Activated CD4-positive, alpha-beta T cell treated with anti-CD3 and anti-CD28 coated beads for 48 hours (primary cell): ENCODE measurements around the gene EXD3.

Experiments used
- DNase-seq: peaks from one replicate; pipeline ENCODE4 v3.0.0-alpha.2; 2020

Gene EXD3

DNA sequence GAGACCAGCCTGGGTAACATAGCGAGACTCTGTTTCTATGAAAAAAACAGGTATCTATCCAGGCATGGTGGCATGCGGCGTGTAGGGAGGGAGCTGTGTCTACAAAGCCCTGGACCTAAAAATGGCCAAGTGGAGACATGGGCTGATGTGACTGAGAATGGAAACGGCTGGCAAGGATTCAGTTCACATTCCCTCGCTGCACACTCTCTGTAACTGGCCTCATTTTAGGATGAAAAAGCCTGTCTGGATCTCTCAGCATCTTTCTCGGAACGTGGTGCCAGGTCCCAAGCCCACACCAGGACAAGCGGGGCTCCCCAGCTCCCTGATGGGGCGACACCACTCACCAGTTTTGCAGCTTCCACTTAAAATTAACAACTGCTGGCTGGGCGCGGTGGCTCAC lies 13.4 kb downstream of the EXD3 start:
- no peak for DNase-seq

DNA sequence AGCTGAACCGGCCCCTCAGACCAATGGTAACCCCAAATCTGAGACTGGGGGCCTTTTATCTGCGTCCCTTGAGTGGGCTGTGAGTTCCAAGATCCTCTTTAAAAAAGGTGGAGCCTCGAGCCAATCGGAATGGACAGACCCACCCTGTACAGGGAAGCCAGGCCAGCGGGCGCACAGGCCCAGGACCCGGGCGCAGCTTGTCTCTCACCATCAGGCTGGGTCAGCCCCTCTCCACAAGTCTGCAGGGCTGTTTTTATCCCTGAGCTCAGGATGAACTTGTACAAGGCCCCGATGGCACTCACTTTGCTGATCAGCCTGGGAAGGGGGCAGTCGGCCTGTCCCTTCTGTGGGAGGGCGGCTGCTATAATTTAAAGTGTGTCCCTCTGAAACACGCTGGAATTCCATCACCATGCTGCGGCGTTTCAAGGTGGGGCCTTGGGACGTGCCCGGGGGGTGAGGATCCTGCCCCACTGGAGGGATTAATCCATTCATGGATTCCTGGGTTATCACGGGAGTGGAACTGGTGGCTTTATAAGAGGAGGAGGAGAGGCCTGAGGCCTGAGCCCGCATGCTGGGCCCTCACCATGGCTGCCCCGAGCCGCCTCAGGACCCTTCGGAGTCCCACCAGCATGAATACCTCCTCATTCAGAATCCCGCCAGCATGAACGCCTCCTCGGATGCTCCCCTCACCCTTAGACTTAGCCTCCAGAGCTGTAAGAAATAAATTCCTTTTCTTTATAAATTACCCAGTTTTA lies 14.1 kb downstream of the EXD3 start:
- no peak for DNase-seq

DNA sequence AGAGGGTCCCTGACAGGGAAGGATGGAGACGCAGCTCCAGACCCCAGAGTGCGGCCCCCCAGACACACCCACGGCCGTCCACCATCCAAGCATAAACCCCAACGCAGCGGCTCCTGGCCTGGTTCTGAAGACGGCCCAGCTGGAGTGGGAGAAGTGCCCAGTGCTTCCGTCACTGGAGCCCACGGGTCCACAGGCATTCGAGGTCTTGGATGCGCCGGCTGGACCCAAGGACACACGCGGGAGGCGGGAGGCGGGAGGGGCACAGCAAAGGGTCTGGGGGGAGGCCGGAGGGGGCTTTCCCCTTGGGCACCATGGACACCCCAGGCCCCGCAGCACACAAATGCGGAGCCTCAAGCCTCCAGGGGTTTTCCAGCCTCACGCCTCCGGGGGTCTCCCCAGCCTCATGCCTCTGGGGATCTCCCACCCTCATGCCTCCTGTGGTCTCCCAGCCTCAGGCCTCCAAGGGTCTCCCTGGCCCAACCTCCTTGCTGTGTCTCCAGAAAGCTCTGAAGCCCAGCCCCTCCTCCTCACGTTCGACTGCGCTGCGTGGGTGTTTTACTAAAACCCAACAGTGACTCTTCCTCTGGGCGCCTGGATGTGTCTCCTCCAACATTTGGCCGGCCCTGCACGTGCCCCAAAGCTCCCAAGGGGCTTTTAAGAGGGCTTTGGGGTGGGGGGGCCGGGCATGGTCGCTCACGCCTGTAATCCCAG lies 15.2 kb downstream of the EXD3 start:
- DNase-seq = no peak

DNA sequence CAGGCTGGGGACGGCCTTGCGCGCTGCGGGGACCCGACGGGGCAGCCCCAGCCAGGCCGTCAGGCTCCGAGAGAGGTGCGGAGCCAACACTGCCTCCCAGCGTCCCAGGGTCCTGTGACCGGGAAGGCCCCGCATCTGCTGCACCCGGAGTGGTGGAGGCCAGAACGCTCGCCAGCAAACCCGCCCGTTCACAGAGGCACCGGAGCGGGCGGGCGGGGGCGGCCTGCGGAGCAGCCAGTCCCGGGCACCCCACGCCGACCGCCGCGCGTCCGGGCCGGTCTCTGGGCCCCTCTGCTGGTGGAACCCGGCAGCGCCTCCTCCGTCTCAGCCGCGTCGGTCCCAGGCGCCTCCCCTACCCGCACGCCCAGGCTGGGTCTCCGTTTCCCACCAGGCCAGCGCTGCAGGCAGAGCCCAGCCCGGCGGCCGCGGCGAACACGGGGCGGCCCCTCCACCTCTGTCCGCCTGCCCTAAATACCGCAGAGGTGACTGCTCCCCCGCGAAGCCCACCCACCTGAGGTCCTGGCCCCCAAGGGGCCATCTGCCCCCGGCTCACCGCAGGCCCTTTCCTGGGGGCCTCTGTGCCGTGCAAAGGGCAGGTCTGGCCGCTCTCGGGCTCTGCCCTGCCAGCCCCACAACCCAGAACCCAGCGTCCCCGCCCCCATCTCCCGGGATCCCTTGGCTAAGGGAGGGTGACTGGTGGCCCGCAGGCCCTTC lies 15.9 kb downstream of the EXD3 start:
- peak; percentile 81 for DNase-seq

DNA sequence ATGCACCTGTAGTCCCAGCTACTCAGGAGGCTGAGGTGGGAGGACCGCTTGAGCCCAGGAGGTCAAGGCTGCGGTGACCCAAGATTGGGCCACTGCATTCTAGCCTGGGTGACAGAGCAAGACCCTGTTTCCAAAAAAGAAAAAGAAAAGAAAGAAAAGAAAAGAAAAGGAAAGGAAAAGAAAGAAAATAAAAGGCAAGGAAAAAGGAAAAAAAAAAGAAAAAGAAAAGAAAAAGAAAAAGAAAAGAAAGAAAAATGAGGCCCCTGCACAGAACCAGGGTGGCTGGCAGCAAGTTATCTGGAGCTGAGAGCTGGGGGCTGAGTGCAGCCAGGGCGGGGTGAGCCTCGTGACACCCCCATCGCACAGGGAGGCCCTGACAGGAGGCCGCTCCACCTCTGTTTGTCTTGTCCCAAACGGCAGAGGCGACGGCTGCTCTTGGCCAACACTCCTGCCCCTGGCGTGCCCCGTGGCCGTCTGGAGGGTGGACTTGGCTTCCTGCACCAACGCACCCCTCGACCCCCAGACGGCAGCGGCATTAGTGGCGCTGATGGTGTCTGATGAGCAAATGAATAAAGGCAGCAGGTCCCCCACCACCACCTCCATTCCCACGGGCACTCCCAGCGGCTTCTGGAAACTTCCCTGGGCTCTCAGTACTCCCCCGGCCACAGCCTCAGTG lies 16.7 kb downstream of the EXD3 start:
- no peak for DNase-seq

DNA sequence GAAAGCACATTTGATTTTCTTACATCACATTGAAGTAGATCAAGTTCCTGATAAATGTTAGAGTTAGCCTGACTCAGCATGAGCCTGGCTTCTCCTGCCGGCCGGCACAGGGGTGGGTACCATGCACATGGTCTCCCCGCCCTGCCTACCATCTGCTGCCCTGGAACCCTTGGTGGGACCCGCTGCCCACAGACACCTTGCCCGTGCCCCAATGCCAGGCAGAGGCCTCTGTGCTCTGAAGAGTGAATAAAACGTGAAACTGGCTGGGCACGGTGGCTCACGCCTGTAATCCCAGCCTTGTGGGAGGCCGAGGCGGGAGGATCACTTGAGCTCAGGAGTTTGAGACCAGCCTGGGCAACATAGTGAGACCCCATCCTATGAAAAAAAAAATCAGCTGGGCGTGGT lies 17.3 kb downstream of the EXD3 start:
- no peak for DNase-seq

DNA sequence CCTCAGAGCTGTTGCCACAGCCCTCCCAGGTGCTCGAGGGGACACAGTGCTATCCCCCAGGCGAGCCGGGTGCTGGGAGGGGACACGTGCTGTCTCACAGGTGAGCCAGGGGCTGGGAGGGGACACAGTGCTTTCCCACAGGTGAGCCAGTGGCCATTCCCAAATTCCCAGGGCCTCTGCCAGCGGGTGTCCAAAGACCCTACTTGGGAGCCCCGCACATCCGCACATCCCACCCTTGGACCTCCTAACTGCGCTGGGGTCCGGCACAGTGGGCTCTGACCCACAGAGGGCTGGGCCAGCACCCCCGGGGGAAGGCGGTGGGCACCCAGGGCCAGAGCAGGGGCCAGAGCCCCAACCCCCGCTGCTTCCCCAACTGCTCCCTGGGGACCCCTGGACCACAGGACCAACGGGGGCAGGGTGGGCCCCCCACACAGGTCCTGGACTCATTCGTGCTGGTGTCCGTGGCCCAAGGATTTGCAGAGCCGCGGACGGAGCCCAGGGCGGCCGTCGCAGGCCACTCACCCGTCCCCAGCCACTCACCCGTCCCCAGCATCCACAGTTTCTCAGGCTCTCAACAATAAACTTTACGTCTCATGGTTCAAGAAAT lies 17.9 kb downstream of the EXD3 start:
- DNase-seq = no peak

DNA sequence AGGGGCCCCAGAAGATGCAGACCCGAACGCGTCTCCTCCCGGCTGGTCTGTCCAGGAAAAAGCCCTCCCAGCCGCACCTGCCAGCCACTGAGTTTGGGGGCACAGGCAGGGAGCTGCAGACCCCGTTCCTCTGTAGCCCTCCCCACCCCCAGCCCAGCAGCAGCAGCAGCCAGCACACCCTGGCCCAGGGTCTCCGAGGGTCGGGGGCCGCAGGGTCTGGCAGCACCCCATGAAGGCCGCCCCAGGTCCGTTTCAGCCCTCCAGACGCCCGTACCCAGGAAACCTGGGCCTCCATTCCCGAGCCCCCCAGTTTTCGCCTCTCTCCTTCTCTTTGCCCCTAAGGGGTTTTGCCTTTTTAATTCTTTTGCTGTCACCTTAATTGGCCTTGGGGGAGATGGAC lies 19.7 kb downstream of the EXD3 start:
- DNase-seq = no peak

DNA sequence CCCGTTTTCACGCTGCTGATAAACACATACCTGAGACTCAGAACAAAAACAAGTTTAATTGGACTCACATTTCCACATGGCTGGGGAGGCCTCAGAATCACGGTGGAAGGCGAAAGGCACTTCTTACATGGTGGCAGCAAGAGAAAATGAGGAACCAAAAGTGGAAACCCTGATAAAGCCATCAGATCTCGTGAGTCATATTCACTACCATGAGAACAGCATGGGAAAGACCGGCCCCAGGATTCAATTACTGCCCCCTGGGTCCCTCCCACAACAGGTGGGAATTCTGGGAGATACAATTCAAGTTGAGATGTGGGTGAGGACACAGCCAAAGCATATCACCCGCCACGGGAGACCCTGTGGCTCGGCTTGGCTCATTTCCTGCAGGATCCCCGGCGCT lies 20.2 kb downstream of the EXD3 start:
- DNase-seq = no peak

DNA sequence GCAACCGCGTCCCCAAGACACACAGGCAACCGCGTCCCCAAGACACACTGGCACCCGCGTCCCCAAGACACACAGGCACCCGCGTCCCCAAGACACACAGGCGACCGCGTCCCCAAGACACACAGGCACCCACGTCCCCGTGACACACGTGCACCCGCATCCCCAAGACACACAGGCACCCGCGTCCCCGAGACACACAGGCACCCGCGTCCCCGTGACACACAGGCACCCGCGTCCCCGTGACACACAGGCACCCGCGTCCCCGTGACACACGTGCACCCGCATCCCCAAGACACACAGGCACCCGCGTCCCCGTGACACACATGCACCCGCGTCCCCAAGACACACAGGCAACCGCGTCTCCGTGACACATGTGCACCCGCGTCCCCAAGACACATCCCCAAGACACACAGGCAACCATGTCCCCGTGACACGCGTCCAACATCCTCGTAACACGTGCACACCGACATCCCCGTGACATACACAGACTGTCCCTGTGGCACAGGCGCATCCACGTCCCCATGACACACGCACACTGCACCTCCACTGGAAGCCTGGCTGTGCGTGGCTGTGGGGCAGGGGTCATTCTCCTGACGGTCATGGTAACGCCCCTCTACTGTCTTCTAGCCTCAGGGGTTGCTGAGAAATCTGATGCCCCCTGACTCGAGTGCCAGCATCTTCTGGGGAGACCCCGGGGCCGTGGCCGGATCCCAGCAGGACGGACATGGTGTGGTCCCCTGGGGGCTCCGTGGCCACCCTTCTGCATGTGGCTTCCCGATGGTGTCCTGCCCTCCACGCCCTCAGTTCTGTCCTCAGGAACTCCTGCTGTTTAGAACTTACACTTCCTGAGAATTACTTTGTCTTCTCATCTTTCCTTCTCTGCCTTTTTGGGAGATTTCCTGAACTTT lies 24.1 kb downstream of the EXD3 start:
- no peak for DNase-seq

DNA sequence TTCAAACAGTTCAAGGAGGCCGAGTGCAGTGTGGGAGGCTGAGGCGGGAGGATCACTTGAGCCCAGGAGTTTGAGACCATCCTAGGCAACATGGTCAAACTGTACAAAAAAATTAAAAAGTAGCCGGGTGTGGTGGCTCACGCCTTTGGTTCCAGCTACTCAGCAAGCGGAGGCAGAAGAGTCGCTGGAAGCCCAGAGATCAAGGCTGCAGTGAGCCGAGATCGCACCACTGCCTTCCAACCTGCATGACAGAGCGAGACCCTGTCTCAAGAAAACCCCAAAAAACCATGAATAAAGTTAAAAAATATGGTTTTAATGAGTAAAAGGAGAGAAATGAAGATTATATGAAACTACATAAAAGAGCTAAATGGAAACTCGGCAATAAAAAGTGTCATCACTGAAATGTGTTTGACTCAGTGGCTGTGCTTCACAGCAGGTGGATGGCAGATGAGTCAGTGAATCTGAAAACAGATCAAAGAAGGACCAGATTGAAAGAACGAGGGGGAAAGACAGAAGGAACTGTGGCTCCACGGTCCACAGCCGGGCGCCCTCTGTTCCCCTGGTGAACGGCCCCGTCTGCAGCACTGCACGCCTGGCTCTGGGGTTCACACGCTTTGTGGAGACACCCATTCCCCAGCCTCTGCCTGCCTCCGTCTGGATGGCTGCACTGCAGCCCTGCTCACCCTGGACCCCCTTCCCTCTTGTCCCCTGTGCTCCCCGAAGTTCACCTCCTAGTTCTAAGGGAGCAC lies 25.1 kb downstream of the EXD3 start:
- DNase-seq = peak; percentile 69

DNA sequence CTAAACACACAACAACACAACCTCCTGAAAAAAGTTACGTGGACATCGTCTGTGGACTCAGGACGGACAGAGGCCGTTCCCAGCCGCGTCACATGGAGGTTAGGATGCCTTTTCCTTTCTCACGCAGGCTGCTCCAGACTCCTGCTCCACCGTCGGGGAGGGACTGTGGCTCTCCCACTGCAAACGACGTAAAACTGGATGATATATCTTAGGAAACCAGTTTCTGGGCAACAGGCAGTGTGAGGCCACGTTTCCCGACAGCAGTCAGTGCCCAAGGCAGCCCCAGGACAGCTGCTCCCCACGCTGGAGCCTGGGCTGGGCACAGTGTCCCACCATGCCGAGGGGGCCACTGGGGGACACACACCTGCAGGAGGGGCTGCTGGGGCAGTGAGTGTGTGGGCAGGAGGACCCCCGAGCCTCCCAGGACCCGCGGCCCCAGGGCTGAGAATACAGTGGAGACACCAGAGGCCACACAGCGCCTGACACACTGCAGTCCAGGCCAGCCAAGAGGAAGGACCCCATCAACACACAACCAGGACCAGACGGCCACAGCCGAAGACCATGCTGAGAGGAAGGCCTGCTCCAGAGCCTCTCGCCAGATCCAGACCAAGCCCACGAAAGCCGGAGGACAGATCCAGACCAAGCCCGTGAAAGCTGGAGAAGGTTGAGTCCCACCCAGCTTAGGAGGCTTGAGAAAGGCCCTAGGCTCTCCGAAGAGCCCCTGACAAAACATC lies 26.2 kb downstream of the EXD3 start:
- no peak for DNase-seq

DNA sequence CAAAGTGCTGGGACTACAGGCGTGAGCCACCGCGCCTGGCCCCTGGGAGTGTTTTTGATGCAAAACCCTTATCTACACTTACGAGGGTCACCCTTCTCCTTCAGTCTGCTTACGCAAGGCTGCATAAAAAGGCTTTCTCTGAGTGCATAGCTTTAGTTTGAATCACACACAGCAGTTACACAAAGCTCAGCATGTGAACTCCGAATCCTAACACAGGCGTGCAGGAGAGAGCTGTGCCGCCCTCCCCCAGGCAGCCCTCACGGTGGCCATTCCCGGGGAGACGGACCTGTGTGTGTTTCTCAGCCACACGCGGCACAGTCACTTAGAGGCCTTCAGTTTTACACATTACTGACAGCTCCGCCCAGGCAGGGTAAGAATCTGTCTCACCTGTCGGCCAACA lies 26.7 kb downstream of the EXD3 start:
- no peak for DNase-seq

DNA sequence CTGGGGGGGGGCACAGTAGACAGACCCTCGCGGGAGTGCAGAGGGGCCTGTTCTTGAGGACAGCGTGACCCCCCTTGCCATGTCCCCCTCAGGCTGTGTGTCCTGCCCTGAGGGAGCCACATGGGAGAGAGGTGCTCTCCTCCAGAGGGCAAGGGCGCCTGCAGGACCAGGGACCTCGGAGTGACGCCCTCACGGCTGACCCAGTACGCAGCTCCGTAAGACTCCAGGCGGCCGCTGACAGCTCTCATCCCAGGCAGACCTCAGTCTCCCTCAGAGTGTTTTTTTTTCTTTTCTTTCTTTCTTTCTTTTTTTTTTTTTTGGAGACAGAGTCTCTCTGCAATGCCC lies 27.3 kb downstream of the EXD3 start:
- no peak for DNase-seq

DNA sequence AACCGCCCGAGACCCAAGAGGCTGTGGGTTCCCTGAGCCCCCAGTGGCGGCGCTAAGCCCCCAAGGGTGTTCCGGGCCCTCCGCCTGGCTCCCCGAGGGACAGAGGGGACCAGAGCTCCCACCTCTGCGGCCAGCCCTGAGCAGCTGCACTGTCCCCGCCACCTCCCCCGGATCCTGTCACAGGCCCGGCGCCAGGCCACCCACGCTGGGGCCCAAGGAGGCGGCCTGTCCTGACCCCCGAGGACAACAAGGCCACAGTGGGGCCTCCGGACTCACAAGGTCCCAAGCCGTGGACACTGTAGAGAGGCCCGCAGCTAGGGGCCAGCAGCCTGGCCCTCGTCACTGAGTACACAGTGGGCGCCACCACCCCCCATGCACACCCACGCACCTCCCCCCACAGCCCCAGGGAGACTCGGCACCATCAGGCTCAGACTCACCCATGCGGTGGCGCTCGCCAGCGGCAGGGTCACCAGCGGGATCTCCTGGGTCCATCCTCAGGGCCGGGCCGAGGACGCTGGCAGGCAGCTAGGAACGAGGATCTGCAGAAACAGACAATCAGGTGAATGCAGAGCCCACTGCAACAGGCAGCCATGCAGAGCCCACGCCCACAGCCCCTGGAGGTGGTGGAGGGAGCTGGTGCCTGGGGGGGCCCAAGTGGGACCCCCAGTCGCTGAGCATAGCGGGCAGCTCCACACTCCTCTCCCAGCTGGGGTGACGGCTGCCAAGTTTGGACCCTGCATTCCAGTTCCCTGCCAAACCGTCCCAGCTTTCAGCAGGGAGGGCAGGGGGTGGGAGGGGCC lies 27.9 kb downstream of the EXD3 start:
- no peak for DNase-seq

DNA sequence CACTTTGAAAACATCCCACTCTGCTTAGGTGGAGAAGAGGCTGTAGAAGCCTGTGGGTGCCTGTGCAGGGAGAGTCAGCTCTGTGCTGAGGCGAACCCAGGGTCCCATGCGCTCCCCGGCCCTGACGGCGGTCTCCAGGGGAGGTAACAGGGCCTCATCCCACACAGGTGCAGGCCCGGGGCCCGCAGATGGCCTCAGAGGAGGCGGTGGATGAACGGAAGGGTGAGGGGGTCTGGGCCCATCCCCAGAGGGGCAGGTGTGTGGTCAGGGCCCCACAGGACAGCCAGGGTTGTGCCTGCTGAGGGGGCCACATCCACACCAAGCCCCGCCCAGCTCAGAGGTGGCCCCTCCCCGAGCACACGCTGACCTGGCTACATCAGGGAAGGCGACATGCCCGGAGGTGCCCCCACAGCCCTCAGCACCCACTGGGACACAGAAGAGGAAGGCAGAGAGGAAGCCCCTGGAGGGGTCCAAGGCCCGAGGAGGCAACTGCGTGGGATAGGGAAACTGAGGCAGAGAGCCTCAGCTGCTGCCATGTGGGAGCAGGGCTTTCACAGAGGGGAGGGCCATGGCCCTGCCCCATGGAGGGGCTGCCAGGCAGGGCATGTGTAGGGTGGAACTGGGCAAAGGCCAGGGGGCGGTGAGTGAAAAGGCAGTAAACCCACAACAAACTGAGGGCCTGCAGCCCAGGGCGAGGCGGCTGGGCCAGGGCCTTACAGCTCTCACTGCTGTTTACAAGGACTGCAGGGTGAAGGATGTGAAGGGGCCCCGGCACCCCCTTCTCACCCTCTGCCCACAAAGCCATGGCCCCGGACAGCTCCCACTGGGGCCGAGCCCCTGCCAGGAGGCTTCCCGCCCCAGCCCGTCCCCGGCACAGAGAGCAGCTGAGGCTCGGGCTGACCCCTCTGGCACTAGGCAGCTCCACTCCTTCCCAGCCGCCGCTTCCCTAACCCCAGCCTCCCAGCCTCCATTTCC lies 29.5 kb downstream of the EXD3 start:
- no peak for DNase-seq

DNA sequence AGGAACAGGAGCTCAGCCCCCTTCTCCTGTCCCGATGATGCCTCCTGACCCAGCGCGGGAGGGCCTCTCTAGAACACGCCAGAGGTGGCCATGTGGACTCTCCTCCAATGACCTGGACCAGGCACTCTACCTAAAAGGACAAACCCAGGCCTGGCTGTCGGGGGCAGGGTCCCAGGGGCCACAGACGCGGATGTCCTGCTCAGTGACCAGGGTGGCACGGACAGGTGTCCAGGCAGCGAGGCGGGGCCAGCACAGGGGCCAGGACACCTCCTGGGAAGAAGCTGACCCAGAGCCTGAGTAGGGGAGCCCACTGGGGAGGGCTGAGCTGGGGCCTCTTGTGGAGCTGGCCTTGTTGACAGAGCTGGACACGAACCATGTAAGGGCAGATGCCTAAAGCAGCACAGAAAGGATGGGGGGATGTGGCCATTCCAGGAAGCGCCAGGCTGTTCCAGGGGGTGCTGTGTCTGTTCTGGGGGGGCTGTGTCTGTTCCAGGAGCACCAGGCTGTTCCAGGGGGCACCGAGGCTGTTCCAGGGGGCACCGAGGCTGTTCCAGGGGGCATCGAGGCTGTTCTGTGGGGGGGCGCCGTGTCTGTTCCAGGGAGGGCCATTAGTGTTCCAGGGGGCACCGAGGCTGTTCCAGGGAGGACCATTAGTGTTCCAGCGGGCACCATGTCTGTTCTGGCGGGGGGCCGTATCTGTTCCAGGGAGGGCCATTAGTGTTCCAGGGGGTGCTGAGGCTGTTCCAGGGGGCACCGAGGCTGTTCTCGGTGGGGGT lies 30.5 kb downstream of the EXD3 start:
- DNase-seq = no peak

DNA sequence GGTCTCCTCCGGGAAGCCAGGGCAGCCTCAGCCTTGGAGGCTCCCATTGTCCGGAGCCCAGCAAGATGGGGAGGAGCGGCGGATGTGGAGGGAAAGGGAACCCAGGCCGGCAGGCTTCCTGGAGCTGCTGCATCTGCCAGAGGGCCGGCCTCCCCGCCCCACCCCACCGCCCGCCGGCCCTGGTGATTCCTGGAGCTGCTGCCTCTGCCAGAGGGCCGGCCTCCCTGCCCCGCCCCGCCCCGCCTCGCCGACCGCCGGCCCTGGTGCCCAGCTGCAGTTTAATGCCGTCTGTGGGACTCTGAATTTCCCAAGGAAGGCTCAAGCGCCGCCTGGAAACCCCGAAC lies 31.6 kb downstream of the EXD3 start:
- DNase-seq = no peak
